A549 (cell line): ENCODE measurements around the gene CACNA1H. TPM values are rescaled to one million over a fixed set of nuclear protein-coding genes. Genes with fewer than 3 reads are reported as not detected.

Experiments used
- ATAC-seq, 2 experiments: fragments of 200-7000 bp in 1 of 2; fragments of >200 bp in 1 of 2; cut with Nextera tagmentation in 1 of 2; cut with Tn5 transposase in 1 of 2; 3 replicates each; pipeline versions ENCODE4 v1.8.0 to v1.9.1; 2018 to 2020; ENCODE audit warnings: mild to moderate bottlenecking in 1 of 2, moderate library complexity in 1 of 2
- CTCF ChIA-PET: fragments of 300-600 bp; sonication (Branson Sonifier 250); formaldehyde crosslinking; extraction: SDS; loops from one replicate; lab custom pipeline; 2021; ENCODE audit warnings: antibody characterized with exemption, inconsistent platforms; lab: Yijun Ruan, JAX
- POLR2A ChIA-PET: fragments of 350-600 bp; formaldehyde crosslinking; extraction: SDS; loops from one replicate; lab custom pipeline; 2021; ENCODE audit warnings: antibody characterized with exemption, inconsistent platforms; lab: Yijun Ruan, JAX
- DNase-seq, 2 experiments: peaks; one replicate each; pipeline versions ENCODE4 v3.0.0 to v3.0.0-alpha.2; 2011 to 2016; ENCODE audit warnings: low read depth in 1 of 2, low spot score in 1 of 2
- FAIRE-seq: peaks from 2 replicates; lab custom pipeline; 2011; peaks lifted over from hg19 to GRCh38; lab: Jason Lieb, UNC
- H3K27ac ChIP-seq, 2 experiments: fragments of >200 bp; sonication (Bioruptor Twin); formaldehyde crosslinking; 3 replicates each; pipeline ENCODE4 v1.5.1; 2016 to 2017
- H3K4me1 ChIP-seq: fragments of >200 bp; sonication (Bioruptor Twin); formaldehyde crosslinking; 3 replicates; pipeline ENCODE4 v1.6.1; 2016
- H3K4me2 ChIP-seq: fragments of >200 bp; sonication (Bioruptor Twin); formaldehyde crosslinking; 3 replicates; pipeline ENCODE4 v1.6.1; 2016
- H3K4me3 ChIP-seq: fragments of >200 bp; sonication (Bioruptor Twin); formaldehyde crosslinking; 3 replicates; pipeline ENCODE4 v1.5.1; 2016
- H3K9me3 ChIP-seq: fragments of >200 bp; sonication (Bioruptor Twin); formaldehyde crosslinking; 3 replicates; pipeline ENCODE4 v1.6.1; 2016
- BHLHE40 ChIP-seq: IDR thresholded peaks from 2 replicates; pipeline ENCODE4 v1.6.1; 2012; ENCODE audit warnings: low read depth, low read length, inconsistent platforms
- CHD2 ChIP-seq: fragments of 150-350 bp; IDR thresholded peaks from 2 replicates; pipeline ENCODE4 v1.6.1; 2014; ENCODE audit warnings: low read length; ENCODE audit not compliant: partially characterized antibody
- GATA3 ChIP-seq: IDR thresholded peaks from 2 replicates; pipeline ENCODE4 v1.6.1; 2012; ENCODE audit warnings: borderline replicate concordance
- HOXA7 ChIP-seq: fragments of 250-450 bp; sonication (Bioruptor Pico); IDR thresholded peaks from 2 replicates; pipeline ENCODE4 v1.5.0; 2020; ENCODE audit warnings: mild to moderate bottlenecking, moderate library complexity
- JUNB ChIP-seq: fragments of >200 bp; sonication (Bioruptor Twin); formaldehyde crosslinking; IDR thresholded peaks from 2 replicates; pipeline ENCODE4 v1.6.1; 2016
- KDM1A ChIP-seq: fragments of 200-600 bp; sonication (generic); IDR thresholded peaks from 2 replicates; pipeline ENCODE4 v1.6.1; 2016; ENCODE audit warnings: low read depth, mild to moderate bottlenecking
- MAZ ChIP-seq: fragments of 150-350 bp; IDR thresholded peaks from 2 replicates; pipeline ENCODE4 v1.6.1; 2014; ENCODE audit warnings: antibody characterized with exemption, low read depth, low read length, borderline replicate concordance
- NPAS2 ChIP-seq: fragments of 250-450 bp; sonication (Bioruptor Pico); IDR thresholded peaks from 2 replicates; pipeline ENCODE4 v1.8.0; 2022; ENCODE audit warnings: mild to moderate bottlenecking, moderate library complexity, borderline replicate concordance
- POLR2A ChIP-seq: IDR thresholded peaks from 2 replicates; pipeline ENCODE4 v1.6.1; 2012; ENCODE audit warnings: mild to moderate bottlenecking, low read length
- POLR2AphosphoS2 ChIP-seq: conservative IDR thresholded peaks from 2 replicates; pipeline ENCODE4 v1.6.1; 2012; ENCODE audit warnings: low read length, improper control_type of control experiment, inconsistent platforms
- RCOR1 ChIP-seq: fragments of 150-350 bp; IDR thresholded peaks from 2 replicates; pipeline ENCODE4 v1.6.1; 2014; ENCODE audit warnings: antibody characterized with exemption, low read length, low read depth
- REST ChIP-seq: fragments of 200-600 bp; sonication (generic); IDR thresholded peaks from 2 replicates; pipeline ENCODE4 v1.6.1; 2016; ENCODE audit warnings: antibody characterized with exemption, mild to moderate bottlenecking, moderate library complexity
- SREBF2 ChIP-seq: fragments of 450-650 bp; IDR thresholded peaks from 2 replicates; pipeline ENCODE4 v1.6.1; 2014; ENCODE audit warnings: mild to moderate bottlenecking, moderate library complexity
- TP53 ChIP-seq: fragments of 250-450 bp; sonication (Bioruptor Pico); IDR thresholded peaks from 2 replicates; pipeline ENCODE4 v1.5.0; 2021; ENCODE audit warnings: mild to moderate bottlenecking, moderate library complexity
- ZSCAN20 ChIP-seq: fragments of 250-450 bp; sonication (Bioruptor Pico); IDR thresholded peaks from 2 replicates; pipeline ENCODE4 v1.8.0; 2022; ENCODE audit warnings: mild to moderate bottlenecking, moderate library complexity
- WGBS: methylation state at CpG from one replicate; pipeline ENCODE4 v1.1.6; 2017; ENCODE audit errors: missing lambda C conversion rate; 5-methylcytosine and 5-hydroxymethylcytosine counted together
- polyA plus RNA-seq, 4 experiments: library from polyadenylated mRNA; depleted of rRNA in 3 of 4; stranded (reverse); fragments of >200 nt; fragmentation: RNase III in 1 of 4; extraction: RNeasy Plus Mini Kit Qiagen cat#74134 plus additional on column Dnase treatment in 1 of 4; gene quantifications; 2 replicates in 3 of 4; 3 replicates in 1 of 4; pipeline ENCODE4 v1.2.3, GENCODE V29; 2011 to 2017
- TF ChIP-seq, protein P1 (sequence below): fragments of 150-350 bp; IDR thresholded peaks from 2 replicates; pipeline ENCODE4 v1.6.1; 2014; ENCODE audit warnings: low read depth, mild to moderate bottlenecking, low read length
- TF ChIP-seq, protein P2 (sequence below): IDR thresholded peaks from 2 replicates; pipeline ENCODE4 v1.6.1; 2012
- TF ChIP-seq, protein P3 (sequence below): fragments of 450-650 bp; IDR thresholded peaks from 2 replicates; pipeline ENCODE4 v1.6.1; 2014; ENCODE audit warnings: antibody characterized with exemption
- TF ChIP-seq, protein P4 (sequence below): fragments of 250-450 bp; sonication (Bioruptor Pico); IDR thresholded peaks from 2 replicates; pipeline ENCODE4 v1.5.0; 2021; ENCODE audit warnings: mild to moderate bottlenecking, moderate library complexity, borderline replicate concordance

Gene CACNA1H
- polyA plus RNA-seq, 2 of the 4 experiments (the other 2 are of a cell fraction) = 7.2 to 15.8 TPM

DNA sequence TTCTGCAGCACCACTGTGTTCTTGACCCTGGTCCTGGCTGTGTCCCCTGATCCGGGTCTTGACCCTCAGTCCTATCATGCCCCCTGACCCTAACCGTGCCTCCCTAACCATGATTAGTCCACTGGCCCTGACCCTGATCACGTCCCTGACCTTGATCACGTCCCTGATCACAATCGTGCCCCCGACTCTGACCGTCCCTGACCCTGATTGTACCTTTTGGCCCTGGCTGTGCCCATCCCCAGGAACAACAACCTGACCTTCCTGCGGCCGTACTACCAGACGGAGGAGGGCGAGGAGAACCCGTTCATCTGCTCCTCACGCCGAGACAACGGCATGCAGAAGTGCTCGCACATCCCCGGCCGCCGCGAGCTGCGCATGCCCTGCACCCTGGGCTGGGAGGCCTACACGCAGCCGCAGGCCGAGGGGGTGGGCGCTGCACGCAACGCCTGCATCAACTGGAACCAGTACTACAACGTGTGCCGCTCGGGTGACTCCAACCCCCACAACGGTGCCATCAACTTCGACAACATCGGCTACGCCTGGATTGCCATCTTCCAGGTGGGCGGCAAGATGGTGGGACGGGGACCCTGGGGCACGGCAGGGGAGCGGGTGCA, 47.2 kb downstream of the CACNA1H start:
- H3K4me3 ChIP-seq = no peak overlapping the region
- H3K4me1 ChIP-seq = peaks cover under 1% of the 10 kb centered on the region; the same call in 1 of the 3 replicates
- no peak for TF ChIP-seq NPAS2
- no peak for TF ChIP-seq SREBF2
- no peak for TF ChIP-seq MAZ
- TF ChIP-seq TP53 (CRISPR knock-in tag) = no peak
- no peak for TF ChIP-seq RCOR1
- TF ChIP-seq, protein P1, sequence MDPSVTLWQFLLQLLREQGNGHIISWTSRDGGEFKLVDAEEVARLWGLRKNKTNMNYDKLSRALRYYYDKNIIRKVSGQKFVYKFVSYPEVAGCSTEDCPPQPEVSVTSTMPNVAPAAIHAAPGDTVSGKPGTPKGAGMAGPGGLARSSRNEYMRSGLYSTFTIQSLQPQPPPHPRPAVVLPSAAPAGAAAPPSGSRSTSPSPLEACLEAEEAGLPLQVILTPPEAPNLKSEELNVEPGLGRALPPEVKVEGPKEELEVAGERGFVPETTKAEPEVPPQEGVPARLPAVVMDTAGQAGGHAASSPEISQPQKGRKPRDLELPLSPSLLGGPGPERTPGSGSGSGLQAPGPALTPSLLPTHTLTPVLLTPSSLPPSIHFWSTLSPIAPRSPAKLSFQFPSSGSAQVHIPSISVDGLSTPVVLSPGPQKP = no peak
- TF ChIP-seq, protein P2, sequence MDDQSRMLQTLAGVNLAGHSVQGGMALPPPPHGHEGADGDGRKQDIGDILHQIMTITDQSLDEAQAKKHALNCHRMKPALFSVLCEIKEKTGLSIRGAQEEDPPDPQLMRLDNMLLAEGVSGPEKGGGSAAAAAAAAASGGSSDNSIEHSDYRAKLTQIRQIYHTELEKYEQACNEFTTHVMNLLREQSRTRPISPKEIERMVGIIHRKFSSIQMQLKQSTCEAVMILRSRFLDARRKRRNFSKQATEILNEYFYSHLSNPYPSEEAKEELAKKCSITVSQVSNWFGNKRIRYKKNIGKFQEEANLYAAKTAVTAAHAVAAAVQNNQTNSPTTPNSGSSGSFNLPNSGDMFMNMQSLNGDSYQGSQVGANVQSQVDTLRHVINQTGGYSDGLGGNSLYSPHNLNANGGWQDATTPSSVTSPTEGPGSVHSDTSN = no peak
- no peak for TF ChIP-seq ZSCAN20 (CRISPR knock-in tag)
- TF ChIP-seq, protein P3, sequence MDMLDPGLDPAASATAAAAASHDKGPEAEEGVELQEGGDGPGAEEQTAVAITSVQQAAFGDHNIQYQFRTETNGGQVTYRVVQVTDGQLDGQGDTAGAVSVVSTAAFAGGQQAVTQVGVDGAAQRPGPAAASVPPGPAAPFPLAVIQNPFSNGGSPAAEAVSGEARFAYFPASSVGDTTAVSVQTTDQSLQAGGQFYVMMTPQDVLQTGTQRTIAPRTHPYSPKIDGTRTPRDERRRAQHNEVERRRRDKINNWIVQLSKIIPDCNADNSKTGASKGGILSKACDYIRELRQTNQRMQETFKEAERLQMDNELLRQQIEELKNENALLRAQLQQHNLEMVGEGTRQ = no peak
- TF ChIP-seq KDM1A = no peak
- TF ChIP-seq HOXA7 (CRISPR knock-in tag) = no peak
- TF ChIP-seq, protein P4, sequence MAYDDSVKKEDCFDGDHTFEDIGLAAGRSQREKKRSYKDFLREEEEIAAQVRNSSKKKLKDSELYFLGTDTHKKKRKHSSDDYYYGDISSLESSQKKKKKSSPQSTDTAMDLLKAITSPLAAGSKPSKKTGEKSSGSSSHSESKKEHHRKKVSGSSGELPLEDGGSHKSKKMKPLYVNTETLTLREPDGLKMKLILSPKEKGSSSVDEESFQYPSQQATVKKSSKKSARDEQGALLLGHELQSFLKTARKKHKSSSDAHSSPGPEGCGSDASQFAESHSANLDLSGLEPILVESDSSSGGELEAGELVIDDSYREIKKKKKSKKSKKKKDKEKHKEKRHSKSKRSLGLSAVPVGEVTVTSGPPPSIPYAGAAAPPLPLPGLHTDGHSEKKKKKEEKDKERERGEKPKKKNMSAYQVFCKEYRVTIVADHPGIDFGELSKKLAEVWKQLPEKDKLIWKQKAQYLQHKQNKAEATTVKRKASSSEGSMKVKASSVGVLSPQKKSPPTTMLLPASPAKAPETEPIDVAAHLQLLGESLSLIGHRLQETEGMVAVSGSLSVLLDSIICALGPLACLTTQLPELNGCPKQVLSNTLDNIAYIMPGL (CRISPR knock-in tag) = no peak
- TF ChIP-seq GATA3 = no peak
- no peak for TF ChIP-seq POLR2AphosphoS2
- no peak for TF ChIP-seq JUNB
- no peak for TF ChIP-seq REST
- TF ChIP-seq CHD2 = no peak
- TF ChIP-seq POLR2A = no peak
- no peak for TF ChIP-seq BHLHE40
- FAIRE-seq = no peak
- DNase-seq = no peak
- no peaks in the 10 kb centered on the region for H3K9me3 ChIP-seq
- CTCF ChIA-PET = interaction anchor here (1.6 kb wide), 1 partner anchor 143 kb away, joined by 6 read pairs; no protein-coding TSS in a partner anchor
- POLR2A ChIA-PET = no interaction called here
- ATAC-seq = no peak
- no peak overlapping the region for H3K4me2 ChIP-seq
- no peak overlapping the region for H3K27ac ChIP-seq
- 94% methylated on average over 30 of the region's 38 CpGs for WGBS
